SJCRH30 (cell line): ENCODE data around the gene MYO1A. TPM values are rescaled to one million over a fixed set of nuclear protein-coding genes. Genes with fewer than 3 reads are reported as not detected.

Experiments used
- DNase-seq, 2 experiments: peaks; one replicate each; pipeline ENCODE4 v3.0.0-alpha.2; 2015 to 2020
- H3K27ac ChIP-seq: fragments of 250-450 bp; sonication (Bioruptor Pico); 2 replicates; pipeline ENCODE4 v1.5.1; 2020; ENCODE audit warnings: mild to moderate bottlenecking, moderate library complexity
- H3K27me3 ChIP-seq: fragments of 250-450 bp; sonication (Bioruptor Pico); 2 replicates; pipeline ENCODE4 v1.5.1; 2020; ENCODE audit warnings: mild to moderate bottlenecking, moderate library complexity
- H3K36me3 ChIP-seq: fragments of 250-450 bp; sonication (Bioruptor Pico); 2 replicates; pipeline ENCODE4 v1.5.1; 2020; ENCODE audit warnings: mild to moderate bottlenecking, moderate library complexity
- H3K4me1 ChIP-seq: fragments of 250-450 bp; sonication (Bioruptor Pico); 2 replicates; pipeline ENCODE4 v1.5.1; 2020; ENCODE audit warnings: mild to moderate bottlenecking, moderate library complexity
- H3K4me3 ChIP-seq: fragments of 250-450 bp; sonication (Bioruptor Pico); 2 replicates; pipeline ENCODE4 v1.5.1; 2020; ENCODE audit warnings: mild to moderate bottlenecking, moderate library complexity
- H3K9me3 ChIP-seq: fragments of 250-450 bp; sonication (Bioruptor Pico); replicated peaks from 2 replicates; pipeline ENCODE4 v1.5.1; 2020; ENCODE audit warnings: mild to moderate bottlenecking, moderate library complexity
- total RNA-seq: library from RNA; depleted of rRNA; stranded (reverse); fragments of >200 nt; shearing (Covaris generic); gene quantifications from 2 replicates; pipeline ENCODE4 v1.2.3, GENCODE V29; 2014

Gene MYO1A
- total RNA-seq, 1 experiment from 2014 or later = 0.02 TPM

DNA sequence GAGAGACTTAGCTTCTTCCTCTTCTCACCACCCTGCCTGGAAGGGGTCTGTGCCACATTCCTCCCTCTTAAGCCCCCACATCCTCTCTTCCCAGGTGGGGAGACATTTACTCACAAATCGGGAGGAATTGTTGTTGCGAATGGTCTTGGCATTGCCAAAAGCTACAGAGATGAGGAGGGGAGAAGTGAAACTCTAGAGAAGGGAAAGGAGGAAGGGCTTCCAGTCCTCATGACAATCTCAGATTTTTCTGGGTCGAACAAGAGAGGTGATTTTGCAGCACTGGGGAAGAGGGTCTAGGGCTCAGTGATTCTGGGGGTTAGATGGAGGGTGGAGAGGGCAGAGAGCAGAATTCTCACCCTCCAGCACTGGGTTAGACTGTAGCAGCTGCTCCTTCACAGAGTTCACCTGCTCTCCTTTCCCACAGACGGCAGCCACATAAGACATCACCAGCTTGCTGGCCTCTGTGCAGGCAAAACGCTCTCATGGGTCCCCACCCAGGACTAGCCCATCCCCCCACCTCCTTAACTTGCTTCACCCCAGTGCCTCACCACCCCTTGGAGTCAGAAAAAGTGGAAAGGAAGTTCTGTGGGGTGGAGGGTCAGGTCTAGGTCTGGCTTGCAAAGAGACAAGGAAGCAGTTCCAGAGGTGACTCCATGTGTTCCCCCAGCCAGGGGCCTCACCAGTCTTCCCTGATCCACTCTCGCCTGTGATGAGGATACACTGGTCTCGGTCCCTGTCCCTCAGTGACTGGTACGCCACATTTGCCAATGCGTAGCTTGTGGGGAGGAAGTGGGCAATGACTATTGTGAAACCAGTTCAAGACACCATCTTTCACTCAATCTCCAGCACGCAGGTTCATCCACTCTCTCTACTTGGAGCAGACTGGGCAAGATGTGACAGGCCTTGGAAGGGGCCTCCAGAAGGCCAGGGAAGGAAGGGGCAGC lies 2.7 kb downstream of the MYO1A start:
- Histone ChIP-seq H3K4me3 (no peak overlapping the region), H3K4me1 (peaks cover 11% of the 10 kb centered on the region; the same call in 1 of the 2 replicates), H3K27ac (no peak overlapping the region), H3K27me3 (peaks cover 53% of the 10 kb centered on the region), H3K9me3 (no peaks in the 10 kb centered on the region), H3K36me3 (no peaks in the 10 kb centered on the region)
- peak in 1 of 2 experiments; percentile 61 for DNase-seq

DNA sequence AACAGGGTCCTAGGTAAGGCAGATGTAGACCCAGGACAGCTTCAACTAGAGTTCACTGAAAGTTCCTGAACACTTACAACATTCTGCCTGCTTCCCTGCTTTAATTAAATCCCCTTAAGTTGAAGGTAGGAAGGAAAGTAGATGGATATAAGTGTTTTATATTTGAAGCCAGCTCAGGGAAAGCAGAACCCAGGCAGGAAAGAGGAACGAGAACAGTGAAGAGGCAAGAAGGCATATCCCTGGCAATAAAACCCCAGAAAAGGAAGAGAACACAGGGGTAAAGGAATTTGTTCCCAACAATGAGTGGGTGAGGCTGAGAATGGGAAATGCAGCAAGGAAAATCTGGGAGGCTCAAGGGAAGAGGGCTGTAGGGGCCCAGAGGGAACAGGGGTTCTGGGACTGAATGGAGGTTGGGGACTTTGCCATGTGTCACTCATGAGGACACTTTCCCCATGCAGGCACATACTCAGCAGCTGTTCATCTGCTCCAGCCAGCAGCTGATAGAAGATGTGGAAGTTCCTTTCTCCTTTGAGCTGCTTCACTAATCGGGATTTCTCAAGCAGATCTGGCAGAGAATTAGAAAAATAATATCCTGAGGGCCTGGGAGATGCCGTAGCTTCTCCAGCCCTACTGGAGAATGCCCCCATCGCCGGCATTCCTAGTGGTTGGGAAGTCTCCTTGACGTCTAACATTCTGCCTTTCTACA lies 3.7 kb downstream of the MYO1A start:
- Histone ChIP-seq H3K4me1 (peaks cover 11% of the 10 kb centered on the region; the same call in 1 of the 2 replicates), H3K27me3 (peaks cover 63% of the 10 kb centered on the region), H3K36me3 (no peaks in the 10 kb centered on the region), H3K9me3 (no peaks in the 10 kb centered on the region), H3K27ac (no peak overlapping the region), H3K4me3 (no peak overlapping the region)
- DNase-seq = peak; percentile 78 to 87

DNA sequence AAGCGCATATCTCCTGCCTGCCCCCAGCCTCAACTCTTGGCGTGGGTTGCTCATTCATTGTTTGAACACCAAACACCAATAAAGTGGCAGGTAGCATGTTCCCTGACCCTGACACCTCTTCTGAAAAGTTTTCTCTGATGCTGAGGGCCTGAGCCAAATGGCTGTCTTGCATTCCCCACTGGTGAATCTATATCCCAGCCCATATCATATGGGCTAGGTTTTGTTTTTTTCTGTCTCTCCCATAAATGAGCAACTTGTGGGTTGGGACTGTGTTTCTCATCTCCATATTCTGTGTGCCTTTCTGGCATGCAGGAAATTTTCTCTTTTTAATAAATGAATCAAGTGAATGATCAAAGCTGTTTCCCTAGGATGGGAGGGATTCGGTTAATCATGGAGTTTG lies 5.0 kb downstream of the MYO1A start:
- Histone ChIP-seq H3K27ac (no peak overlapping the region), H3K27me3 (peaks cover 71% of the 10 kb centered on the region)

DNA sequence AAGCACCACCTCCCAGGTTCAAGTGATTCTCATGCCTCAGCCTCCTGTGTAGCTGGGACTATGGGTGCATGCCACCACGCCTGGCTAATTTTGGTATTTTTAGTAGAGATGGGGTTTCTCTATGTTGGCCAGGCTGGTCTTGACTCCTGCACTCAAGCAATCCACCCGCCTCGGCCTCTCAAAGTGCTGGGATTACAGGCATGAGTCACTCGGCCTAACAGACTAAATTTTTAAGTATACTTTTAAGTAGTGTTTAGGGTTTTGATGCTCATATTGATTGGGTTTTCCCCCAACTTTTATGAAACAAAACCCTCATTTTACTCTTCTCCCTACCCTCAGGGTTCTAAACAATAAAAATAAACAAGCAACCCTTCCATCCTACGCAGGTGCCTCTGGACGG lies 5.5 kb downstream of the MYO1A start:
- H3K36me3 ChIP-seq = no peaks in the 10 kb centered on the region
- peaks cover 68% of the 10 kb centered on the region for H3K27me3 ChIP-seq
- H3K4me3 ChIP-seq = no peak overlapping the region
- H3K27ac ChIP-seq = no peak overlapping the region
- H3K4me1 ChIP-seq = peaks cover 11% of the 10 kb centered on the region; the same call in 1 of the 2 replicates
- no peak for DNase-seq
- H3K9me3 ChIP-seq = no peaks in the 10 kb centered on the region

More for the DNA sequence above, 5.0 kb downstream of the MYO1A start:
- DNase-seq = no peak
- Histone ChIP-seq H3K4me3 (no peak overlapping the region), H3K9me3 (no peaks in the 10 kb centered on the region), H3K4me1 (peaks cover 11% of the 10 kb centered on the region; the same call in 1 of the 2 replicates), H3K36me3 (no peaks in the 10 kb centered on the region)

DNA sequence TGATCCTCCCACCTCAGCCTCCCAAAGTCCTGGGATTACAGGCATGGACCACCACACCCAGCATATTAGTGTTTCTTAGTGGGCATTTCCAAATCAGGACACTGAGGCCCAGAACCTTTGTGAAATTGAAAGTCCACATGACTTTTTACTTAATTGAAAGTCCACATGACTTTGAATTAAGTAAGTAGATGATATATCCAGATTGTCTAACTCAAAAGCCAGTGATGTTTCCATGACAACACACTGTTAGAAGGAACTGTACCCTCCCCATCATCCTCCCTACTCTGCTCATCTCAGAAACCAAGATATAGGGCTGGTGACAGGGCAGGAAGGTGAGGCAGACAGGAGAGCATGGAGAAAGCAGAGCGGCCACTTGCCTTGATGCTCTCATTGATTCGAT lies 7.2 kb downstream of the MYO1A start:
- Histone ChIP-seq H3K9me3 (no peaks in the 10 kb centered on the region), H3K36me3 (no peaks in the 10 kb centered on the region), H3K27ac (no peak overlapping the region), H3K27me3 (peaks cover 79% of the 10 kb centered on the region), H3K4me1 (peaks cover 11% of the 10 kb centered on the region; the same call in 1 of the 2 replicates), H3K4me3 (no peak overlapping the region)
- no peak for DNase-seq

DNA sequence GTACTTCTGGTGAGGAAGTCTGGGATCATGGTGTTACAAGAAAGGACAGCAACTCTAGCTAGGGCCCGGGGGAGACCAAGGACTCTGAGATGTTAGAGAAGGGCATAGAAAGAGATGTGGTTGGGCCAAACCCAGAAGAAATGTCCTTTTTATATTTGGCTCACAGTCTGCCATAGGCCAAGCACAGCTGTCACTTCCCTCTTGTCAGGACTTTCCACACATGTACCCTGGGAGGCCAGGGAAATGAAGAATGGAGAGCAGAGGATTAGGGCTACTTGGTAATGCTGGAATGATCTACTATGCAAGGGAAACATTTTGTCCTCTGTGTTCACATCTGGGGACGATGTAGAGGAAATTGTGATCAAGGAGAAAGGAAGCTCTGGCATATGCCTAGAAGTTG lies 9.2 kb downstream of the MYO1A start:
- DNase-seq = peak in 1 of 2 experiments; percentile 55

DNA sequence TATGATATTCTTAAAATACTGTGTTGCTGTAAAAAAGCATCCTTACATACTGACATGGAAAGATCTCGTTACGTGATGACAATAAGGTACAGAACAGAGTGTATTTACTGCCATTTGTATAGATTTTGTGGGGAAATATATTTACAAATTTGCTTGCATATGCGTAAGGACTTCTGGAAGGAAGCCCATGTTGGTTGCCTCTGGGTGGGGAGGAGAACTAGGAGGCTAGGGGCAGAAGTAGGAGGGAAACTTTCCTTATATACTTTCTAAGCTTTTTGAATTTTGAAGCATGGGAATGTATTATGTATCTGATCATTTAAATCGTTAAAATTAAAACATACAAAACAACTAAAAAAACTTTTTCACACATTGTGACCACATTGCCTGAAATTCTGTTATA lies 9.7 kb downstream of the MYO1A start:
- no peak for DNase-seq
- Histone ChIP-seq H3K9me3 (no peaks in the 10 kb centered on the region), H3K36me3 (no peaks in the 10 kb centered on the region), H3K4me1 (no peaks in the 10 kb centered on the region), H3K4me3 (no peak overlapping the region), H3K27ac (no peak overlapping the region), H3K27me3 (peaks cover 87% of the 10 kb centered on the region)

More for the DNA sequence above, 9.2 kb downstream of the MYO1A start:
- Histone ChIP-seq H3K27me3 (peaks cover 87% of the 10 kb centered on the region), H3K9me3 (no peaks in the 10 kb centered on the region), H3K36me3 (no peaks in the 10 kb centered on the region), H3K27ac (no peak overlapping the region), H3K4me1 (no peaks in the 10 kb centered on the region), H3K4me3 (no peak overlapping the region)

DNA sequence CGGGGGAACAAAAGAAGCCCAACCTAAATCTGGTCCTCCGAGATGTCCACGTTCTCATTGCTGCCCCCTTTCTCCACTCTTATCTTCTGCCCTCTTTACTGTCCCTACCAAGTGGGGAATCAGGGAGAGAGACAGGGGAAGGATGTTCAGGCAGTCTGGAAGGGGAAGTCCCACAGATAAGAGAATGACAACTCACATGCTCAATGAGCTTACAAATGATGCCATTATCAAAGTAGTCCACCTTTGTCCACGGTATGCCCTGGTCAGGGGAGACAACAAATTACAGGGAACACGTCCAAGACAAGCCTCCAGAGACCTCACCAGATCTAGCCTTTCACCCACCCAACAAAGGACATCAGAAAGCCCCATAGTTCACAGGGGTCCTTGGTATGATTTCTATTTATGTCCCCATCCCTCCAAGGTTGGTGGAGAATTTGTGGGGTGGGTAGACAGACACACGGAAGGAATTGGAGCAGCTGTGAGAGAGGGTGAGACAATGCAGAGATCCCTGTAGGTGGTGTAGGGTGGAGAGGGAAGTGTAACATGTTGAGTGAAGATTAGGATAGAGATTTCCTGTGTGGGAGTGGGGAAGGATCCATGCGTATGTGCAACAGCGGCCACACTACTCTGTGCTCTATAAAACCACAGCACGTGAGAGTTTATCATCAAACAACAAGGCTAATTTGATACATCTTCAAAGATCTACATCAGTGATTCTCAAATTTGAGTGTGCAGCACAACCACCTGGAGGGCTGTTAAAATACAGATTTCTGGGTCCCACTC lies 10.7 kb downstream of the MYO1A start:
- Histone ChIP-seq H3K9me3 (no peaks in the 10 kb centered on the region), H3K4me1 (no peaks in the 10 kb centered on the region)

DNA sequence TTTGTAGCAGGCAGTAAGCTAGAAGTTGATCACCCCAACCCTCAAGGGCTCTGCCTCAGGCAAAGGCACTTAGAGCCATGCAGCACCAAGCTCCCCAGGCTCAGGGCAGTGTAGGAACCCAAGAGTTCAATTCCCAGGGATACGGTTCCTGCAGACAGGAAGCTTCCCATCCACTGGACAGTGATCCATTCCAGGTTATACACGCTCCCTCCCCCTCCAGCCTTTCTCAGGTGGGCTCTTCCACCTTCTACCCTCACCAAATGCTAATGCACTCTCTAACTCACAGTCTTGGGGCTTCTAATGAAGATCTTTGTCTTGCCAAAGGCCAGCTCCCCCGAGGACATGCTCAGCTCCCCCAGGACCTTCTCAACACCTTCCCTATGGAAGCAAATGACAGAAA lies 12.7 kb downstream of the MYO1A start:
- no peaks in the 10 kb centered on the region for H3K36me3 ChIP-seq
- no peak for DNase-seq
- H3K27ac ChIP-seq = no peak overlapping the region
- peaks cover 87% of the 10 kb centered on the region for H3K27me3 ChIP-seq
- no peaks in the 10 kb centered on the region for H3K9me3 ChIP-seq
- no peak overlapping the region for H3K4me3 ChIP-seq
- no peaks in the 10 kb centered on the region for H3K4me1 ChIP-seq

More for the DNA sequence above, 10.7 kb downstream of the MYO1A start:
- DNase-seq = no peak
- no peak overlapping the region for H3K27ac ChIP-seq
- H3K4me3 ChIP-seq = no peak overlapping the region
- peaks cover 87% of the 10 kb centered on the region for H3K27me3 ChIP-seq
- no peaks in the 10 kb centered on the region for H3K36me3 ChIP-seq

DNA sequence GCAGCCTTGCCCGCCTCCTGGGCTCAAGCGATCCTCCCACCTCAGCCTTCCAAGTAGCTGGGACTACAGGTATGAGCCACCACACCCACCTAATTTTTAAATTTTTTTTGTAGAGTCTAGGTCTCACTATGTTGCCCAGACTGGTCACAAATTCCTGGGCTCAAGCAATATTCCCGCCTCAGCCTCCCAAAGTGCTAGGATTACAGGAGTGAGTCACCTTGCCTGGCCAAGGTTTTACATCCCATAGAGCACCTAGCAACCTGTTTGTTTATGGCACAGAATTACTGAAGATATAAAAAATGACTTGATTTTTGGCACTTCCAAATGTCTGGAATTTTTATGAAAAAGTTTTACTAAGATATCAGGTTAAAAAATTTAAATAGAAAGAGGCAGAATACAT lies 16.5 kb downstream of the MYO1A start:
- Histone ChIP-seq H3K4me1 (no peaks in the 10 kb centered on the region), H3K27me3 (peaks cover 96% of the 10 kb centered on the region), H3K27ac (no peak overlapping the region), H3K9me3 (no peaks in the 10 kb centered on the region), H3K4me3 (no peak overlapping the region), H3K36me3 (no peaks in the 10 kb centered on the region)
- no peak for DNase-seq

DNA sequence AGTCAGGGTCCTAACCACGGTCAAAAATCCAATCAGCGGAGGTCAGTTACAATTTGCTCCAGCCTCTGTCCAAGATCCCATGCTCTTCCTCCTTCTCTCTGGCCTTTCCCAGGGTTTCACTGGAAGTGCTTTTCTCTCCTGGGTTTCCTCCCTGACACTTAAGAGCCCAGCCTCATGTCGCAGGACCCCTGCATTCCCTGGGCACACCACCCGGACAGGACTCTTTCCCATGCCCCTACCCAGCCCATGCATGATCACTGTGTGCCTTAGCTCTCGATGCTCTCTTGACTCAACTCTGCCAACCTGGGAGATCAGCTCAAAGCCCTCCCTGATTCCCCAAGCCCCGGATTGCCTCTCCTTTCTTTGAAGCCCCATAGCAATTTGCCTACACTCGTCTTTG lies 18.1 kb downstream of the MYO1A start:
- H3K36me3 ChIP-seq = no peaks in the 10 kb centered on the region
- H3K4me3 ChIP-seq = no peak overlapping the region
- peaks cover 100% of the 10 kb centered on the region for H3K27me3 ChIP-seq
- H3K27ac ChIP-seq = no peak overlapping the region
- H3K9me3 ChIP-seq = no peaks in the 10 kb centered on the region
- no peak for DNase-seq
- no peaks in the 10 kb centered on the region for H3K4me1 ChIP-seq

DNA sequence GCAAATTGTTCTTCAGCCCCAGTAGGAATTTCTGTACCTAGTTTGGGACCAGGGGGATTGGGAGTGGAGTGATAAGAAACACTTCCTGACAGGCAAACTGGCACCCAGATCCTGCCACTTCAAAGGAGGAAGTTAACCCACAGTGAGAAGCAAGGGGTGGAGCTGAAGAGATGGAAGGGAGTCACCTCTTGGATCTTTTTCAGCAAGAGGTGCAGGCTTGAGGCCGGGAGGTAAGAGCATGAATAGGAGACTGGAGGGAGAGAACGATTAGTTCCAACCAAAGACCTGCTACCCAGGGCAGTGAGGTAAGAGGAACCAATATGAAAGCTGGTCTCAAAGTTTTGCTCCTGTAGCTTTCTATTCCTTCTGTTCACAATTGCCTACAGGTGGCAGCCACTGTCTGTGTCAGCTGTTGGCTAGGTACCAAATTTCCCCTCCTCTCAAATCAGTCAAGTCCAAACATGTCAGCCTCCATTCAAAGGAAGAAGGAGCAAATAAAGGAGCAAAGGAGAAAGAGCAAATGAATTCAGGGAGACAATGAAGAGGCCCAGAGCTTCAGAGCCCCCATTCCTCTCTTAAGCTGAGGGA lies 18.7 kb downstream of the MYO1A start:
- H3K9me3 ChIP-seq = no peaks in the 10 kb centered on the region
- H3K36me3 ChIP-seq = no peaks in the 10 kb centered on the region
- H3K4me3 ChIP-seq = no peak overlapping the region
- H3K27ac ChIP-seq = no peak overlapping the region
- no peaks in the 10 kb centered on the region for H3K4me1 ChIP-seq
- DNase-seq = peak in 1 of 2 experiments; percentile 69
- H3K27me3 ChIP-seq = peaks cover 100% of the 10 kb centered on the region

DNA sequence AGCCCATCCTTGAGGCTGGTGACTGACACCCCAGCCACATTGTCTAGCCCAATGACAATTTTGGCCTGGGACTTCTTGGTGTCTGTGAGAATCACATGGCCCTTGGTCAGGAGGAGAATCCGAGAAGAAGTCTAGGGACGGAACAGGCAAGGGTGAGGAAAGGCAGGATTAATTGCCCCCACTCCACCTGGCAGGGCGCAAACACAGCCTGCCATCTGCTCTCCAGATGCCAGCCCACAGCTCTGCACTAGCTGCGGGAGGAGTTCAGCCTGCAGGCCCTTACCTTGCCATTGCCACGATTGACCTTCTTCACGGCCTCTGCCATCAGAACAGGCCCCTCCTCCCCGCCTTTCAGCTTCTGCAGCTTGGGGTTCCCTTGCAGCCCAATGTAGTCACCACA lies 20.5 kb downstream of the MYO1A start:
- H3K27ac ChIP-seq = no peak overlapping the region
- no peaks in the 10 kb centered on the region for H3K9me3 ChIP-seq
- no peaks in the 10 kb centered on the region for H3K36me3 ChIP-seq
- H3K27me3 ChIP-seq = peaks cover 97% of the 10 kb centered on the region
- no peak overlapping the region for H3K4me3 ChIP-seq
- no peaks in the 10 kb centered on the region for H3K4me1 ChIP-seq
- no peak for DNase-seq

DNA sequence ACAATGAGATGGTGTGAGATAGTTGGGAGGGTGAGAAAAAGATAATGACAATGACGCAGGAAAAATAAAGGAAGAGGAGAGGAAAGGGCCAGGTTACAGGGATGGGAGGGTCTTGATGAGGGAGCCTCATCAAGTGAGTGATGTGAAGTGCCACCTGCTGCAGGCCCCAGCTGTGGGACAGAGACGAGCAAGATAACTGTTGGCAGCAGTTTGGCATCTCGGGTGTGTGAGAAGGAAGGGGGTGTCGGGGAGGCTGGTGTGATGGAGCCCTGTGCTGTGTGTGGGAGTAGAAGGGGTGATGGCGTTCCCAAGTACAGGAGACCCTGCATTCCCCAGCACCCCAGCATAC lies 22.1 kb downstream of the MYO1A start:
- no peaks in the 10 kb centered on the region for H3K36me3 ChIP-seq
- no peak overlapping the region for H3K4me3 ChIP-seq
- H3K27ac ChIP-seq = no peak overlapping the region
- H3K4me1 ChIP-seq = no peaks in the 10 kb centered on the region
- no peaks in the 10 kb centered on the region for H3K9me3 ChIP-seq
- peaks cover 94% of the 10 kb centered on the region for H3K27me3 ChIP-seq
- no peak for DNase-seq
